H9 (cell line): Measurements from ENCODE around the gene CD248. TPM values are rescaled to one million over a fixed set of nuclear protein-coding genes. Genes with fewer than 3 reads are reported as not detected.

Experiments
- DNase-seq: peaks from one replicate; pipeline ENCODE4 v3.0.0-alpha.2; 2017
- H2AFZ ChIP-seq: one replicate; pipeline ENCODE4 v1.6.1; 2013; ENCODE audit warnings: mild to moderate bottlenecking, low read length, control low read depth, moderate library complexity
- H2AK5ac ChIP-seq: 2 replicates; pipeline ENCODE4 v1.6.1; 2013; ENCODE audit warnings: low read length, control low read depth, mixed read lengths; ENCODE audit not compliant: insufficient read length
- H2BK120ac ChIP-seq: one replicate; pipeline ENCODE4 v1.6.1; 2013; ENCODE audit warnings: low read depth, mild to moderate bottlenecking, low read length, control low read depth, inconsistent platforms; ENCODE audit not compliant: poor library complexity, severe bottlenecking
- H2BK12ac ChIP-seq: 2 replicates; pipeline ENCODE4 v1.6.1; 2013; ENCODE audit warnings: low read length, control low read depth, mixed read lengths, low read depth; ENCODE audit not compliant: insufficient read length
- H2BK15ac ChIP-seq: 2 replicates; pipeline ENCODE4 v1.6.1; 2013; ENCODE audit warnings: low read depth, low read length, control low read depth
- H2BK20ac ChIP-seq: one replicate; pipeline ENCODE4 v1.6.1; 2013; ENCODE audit warnings: low read depth, mild to moderate bottlenecking, low read length, control low read depth, inconsistent platforms; ENCODE audit not compliant: poor library complexity, severe bottlenecking
- H2BK5ac ChIP-seq: 2 replicates; pipeline ENCODE4 v1.6.1; 2013; ENCODE audit warnings: low read length, control low read depth, mixed read lengths; ENCODE audit not compliant: insufficient read length
- H3K14ac ChIP-seq: 2 replicates; pipeline ENCODE4 v1.6.1; 2013; ENCODE audit warnings: low read length, control low read depth; ENCODE audit not compliant: insufficient read depth
- H3K18ac ChIP-seq: 2 replicates; pipeline ENCODE4 v1.6.1; 2013; ENCODE audit warnings: low read depth, mild to moderate bottlenecking, mixed read lengths, low read length, control low read depth; ENCODE audit not compliant: insufficient read length
- H3K23ac ChIP-seq: 2 replicates; pipeline ENCODE4 v1.6.1; 2013; ENCODE audit warnings: low read length, control low read depth, mixed read lengths, low read depth; ENCODE audit not compliant: insufficient read length
- H3K23me2 ChIP-seq: 2 replicates; pipeline ENCODE4 v1.6.1; 2013; ENCODE audit warnings: low read depth, mild to moderate bottlenecking, mixed read lengths, low read length, control low read depth; ENCODE audit not compliant: insufficient read length, poor library complexity, severe bottlenecking
- H3K27ac ChIP-seq: 2 replicates; pipeline ENCODE4 v1.5.1; 2013; ENCODE audit warnings: low read length, control low read depth, mixed read lengths, low read depth; ENCODE audit not compliant: insufficient read length
- H3K27me3 ChIP-seq: 2 replicates; pipeline ENCODE4 v1.6.1; 2013; ENCODE audit warnings: low read length, control low read depth, inconsistent platforms; ENCODE audit not compliant: insufficient read depth
- H3K4ac ChIP-seq: 2 replicates; pipeline ENCODE4 v1.6.1; 2013; ENCODE audit warnings: low read depth, mild to moderate bottlenecking, control low read depth, inconsistent platforms, low read length, moderate library complexity
- H3K4me1 ChIP-seq: 2 replicates; pipeline ENCODE4 v1.6.1; 2013; ENCODE audit warnings: low read length, control low read depth, inconsistent platforms; ENCODE audit not compliant: insufficient read depth
- H3K4me2 ChIP-seq: 2 replicates; pipeline ENCODE4 v1.6.1; 2013; ENCODE audit warnings: low read length, control low read depth, mixed read lengths; ENCODE audit not compliant: insufficient read length, insufficient read depth
- H3K56ac ChIP-seq: 2 replicates; pipeline ENCODE4 v1.6.1; 2013; ENCODE audit warnings: low read depth, mild to moderate bottlenecking, mixed read lengths, low read length, control low read depth; ENCODE audit not compliant: insufficient read length
- H3K79me1 ChIP-seq: 2 replicates; pipeline ENCODE4 v1.6.1; 2013; ENCODE audit warnings: low read depth, mild to moderate bottlenecking, moderate library complexity, low read length, control low read depth, inconsistent platforms; ENCODE audit not compliant: insufficient read depth, poor library complexity, severe bottlenecking
- H3K79me2 ChIP-seq: 2 replicates; pipeline ENCODE4 v1.6.1; 2013; ENCODE audit warnings: low read length, control low read depth, inconsistent platforms; ENCODE audit not compliant: insufficient read depth
- H3K9ac ChIP-seq: 2 replicates; pipeline ENCODE4 v1.6.1; 2013; ENCODE audit warnings: low read length, control low read depth, mixed read lengths; ENCODE audit not compliant: insufficient read length; ENCODE audit errors: extremely low read depth
- H3K9me3 ChIP-seq: one replicate; pipeline ENCODE4 v1.6.1; 2013; ENCODE audit warnings: low read depth, low read length, inconsistent platforms; ENCODE audit not compliant: control insufficient read depth
- H3T11ph ChIP-seq: one replicate; pipeline ENCODE4 v1.6.1; 2013; ENCODE audit warnings: mild to moderate bottlenecking, low read length, control low read depth, inconsistent platforms
- H4K20me1 ChIP-seq: one replicate; pipeline ENCODE4 v1.6.1; 2013; ENCODE audit not compliant: control insufficient read depth, insufficient read length, insufficient read depth
- H4K5ac ChIP-seq: 2 replicates; pipeline ENCODE4 v1.6.1; 2013; ENCODE audit warnings: low read depth, mild to moderate bottlenecking, mixed read lengths, low read length, control low read depth; ENCODE audit not compliant: insufficient read length
- H4K8ac ChIP-seq: replicated peaks from 2 replicates; pipeline ENCODE4 v1.6.1; 2013; ENCODE audit warnings: low read length, control low read depth, mixed read lengths, low read depth; ENCODE audit not compliant: insufficient read length
- H4K91ac ChIP-seq: 2 replicates; pipeline ENCODE4 v1.6.1; 2013; ENCODE audit warnings: low read depth, mild to moderate bottlenecking, moderate library complexity, mixed read lengths, low read length, control low read depth; ENCODE audit not compliant: insufficient read length
- H3K27ac Mint-ChIP-seq, 3 experiments: 2 replicates in 2 of 3; 3 replicates in 1 of 3; pipeline ENCODE4 v1.8.0; 2020 to 2021; ENCODE audit warnings: mixed read lengths in 3 of 3, mild to moderate bottlenecking in 1 of 3, moderate library complexity in 1 of 3
- H3K27me3 Mint-ChIP-seq: 2 replicates; pipeline ENCODE4 v1.8.0; 2021; ENCODE audit warnings: low read depth, mild to moderate bottlenecking, moderate library complexity, mixed read lengths
- H3K36me3 Mint-ChIP-seq, 3 experiments: 2 replicates in 2 of 3; 3 replicates in 1 of 3; pipeline ENCODE4 v1.8.0; 2020 to 2021; ENCODE audit warnings: low read depth in 3 of 3, mixed read lengths in 3 of 3; ENCODE audit not compliant: insufficient read depth in 1 of 3
- H3K4me1 Mint-ChIP-seq, 2 experiments: 2 replicates each; pipeline ENCODE4 v1.8.0; 2020; ENCODE audit warnings: mixed read lengths in 2 of 2
- H3K4me3 Mint-ChIP-seq, 2 experiments: 2 replicates in 1 of 2; 3 replicates in 1 of 2; pipeline ENCODE4 v1.8.0; 2020 to 2021; ENCODE audit warnings: mild to moderate bottlenecking in 2 of 2, mixed read lengths in 2 of 2, moderate library complexity in 1 of 2
- H3K9me3 Mint-ChIP-seq, 2 experiments: 2 replicates in 1 of 2; 3 replicates in 1 of 2; pipeline ENCODE4 v1.8.0; 2020; ENCODE audit warnings: mild to moderate bottlenecking in 2 of 2, mixed read lengths in 2 of 2, moderate library complexity in 1 of 2
- WGBS: extraction: QIAGEN DNeasy Blood & Tissue Kit; methylation state at CpG from one replicate; pipeline ENCODE4 v1.1.7; 2013; ENCODE audit warnings: missing lambda C conversion rate, low lambda C conversion rate, mixed read lengths; ENCODE audit not compliant: insufficient read length; ENCODE audit errors: extremely low coverage; 5-methylcytosine and 5-hydroxymethylcytosine counted together
- total RNA-seq: library from RNA; stranded (reverse); gene quantifications from 2 replicates; pipeline ENCODE4 v1.2.1, GENCODE V29; 2021
- TF ChIP-seq, protein P1 (sequence below): fragments of 200-600 bp; sonication (generic); conservative IDR thresholded peaks from 3 replicates; pipeline ENCODE4 v1.8.0; 2021; ENCODE audit warnings: antibody characterized with exemption, mild to moderate bottlenecking

Gene CD248
- total RNA-seq, 1 experiment from 2014 or later, result 1.5 TPM

DNA sequence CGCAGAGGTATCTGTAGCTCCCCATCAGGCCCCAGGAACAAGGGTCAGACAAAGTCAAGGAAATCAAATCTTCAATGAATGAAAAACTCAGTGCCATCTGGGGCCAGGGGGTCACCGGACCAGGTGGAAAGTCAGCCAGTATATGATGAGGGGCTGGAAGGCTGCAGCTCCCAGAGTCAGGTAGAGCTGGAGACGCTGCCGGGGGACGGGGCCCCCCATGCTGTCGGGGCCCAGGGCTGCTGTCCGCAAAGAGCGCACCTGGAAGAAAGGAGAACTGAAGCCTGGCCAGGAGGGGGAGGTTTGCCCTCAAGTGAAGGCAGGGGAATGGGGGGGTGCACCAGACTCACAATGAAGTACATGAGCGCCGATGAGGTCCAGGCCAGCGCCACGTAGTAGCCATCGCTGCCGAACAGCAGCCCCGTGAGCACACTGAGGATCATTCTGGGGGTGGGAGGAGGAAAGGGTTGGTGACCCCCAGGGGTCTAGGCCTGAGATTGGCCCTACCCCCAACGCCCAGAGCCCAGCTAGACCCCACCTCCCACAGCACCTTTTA, 32.2 kb downstream of the CD248 start:
- Histone ChIP-seq H2BK120ac (no peak overlapping the region), H3T11ph (no peak overlapping the region), H2BK15ac (no peak overlapping the region), H3K4ac (no peak overlapping the region), H2BK12ac (no peak overlapping the region), H3K23me2 (peaks cover 5% of the 10 kb centered on the region), H2BK5ac (no peak overlapping the region), H4K91ac (no peak overlapping the region), H4K5ac (no peak overlapping the region), H2AK5ac (no peak overlapping the region), H3K14ac (no peak overlapping the region), H3K56ac (no peak overlapping the region), H2AFZ (no peak overlapping the region), H3K18ac (no peak overlapping the region), H4K8ac (no peak overlapping the region), H3K27ac (no peak overlapping the region), H3K27me3 (no peaks in the 10 kb centered on the region), H3K79me1 (no peaks in the 10 kb centered on the region), H3K79me2 (peaks cover 1% of the 10 kb centered on the region; the same call in 1 of the 2 replicates), H2BK20ac (no peak overlapping the region), H3K23ac (no peak overlapping the region), H3K9ac (no peak overlapping the region), H3K9me3 (no peaks in the 10 kb centered on the region), H3K4me2 (no peak overlapping the region), H4K20me1 (no peaks in the 10 kb centered on the region), H3K4me1 (0 out of 2 replicates have a peak, but pooled peaks cover 2% of the 10 kb centered on the region)
- H3K27ac Mint-ChIP-seq, result peak overlapping the region in 1 of 3 experiments; percentile 82; a peak in 1 of 7 replicates
- H3K9me3 Mint-ChIP-seq, result no peaks in the 10 kb centered on the region; a peak in 1 of 5 replicates
- TF ChIP-seq, protein P1, sequence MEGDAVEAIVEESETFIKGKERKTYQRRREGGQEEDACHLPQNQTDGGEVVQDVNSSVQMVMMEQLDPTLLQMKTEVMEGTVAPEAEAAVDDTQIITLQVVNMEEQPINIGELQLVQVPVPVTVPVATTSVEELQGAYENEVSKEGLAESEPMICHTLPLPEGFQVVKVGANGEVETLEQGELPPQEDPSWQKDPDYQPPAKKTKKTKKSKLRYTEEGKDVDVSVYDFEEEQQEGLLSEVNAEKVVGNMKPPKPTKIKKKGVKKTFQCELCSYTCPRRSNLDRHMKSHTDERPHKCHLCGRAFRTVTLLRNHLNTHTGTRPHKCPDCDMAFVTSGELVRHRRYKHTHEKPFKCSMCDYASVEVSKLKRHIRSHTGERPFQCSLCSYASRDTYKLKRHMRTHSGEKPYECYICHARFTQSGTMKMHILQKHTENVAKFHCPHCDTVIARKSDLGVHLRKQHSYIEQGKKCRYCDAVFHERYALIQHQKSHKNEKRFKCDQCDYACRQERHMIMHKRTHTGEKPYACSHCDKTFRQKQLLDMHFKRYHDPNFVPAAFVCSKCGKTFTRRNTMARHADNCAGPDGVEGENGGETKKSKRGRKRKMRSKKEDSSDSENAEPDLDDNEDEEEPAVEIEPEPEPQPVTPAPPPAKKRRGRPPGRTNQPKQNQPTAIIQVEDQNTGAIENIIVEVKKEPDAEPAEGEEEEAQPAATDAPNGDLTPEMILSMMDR, result no peak
- DNase-seq, result no peak
- WGBS, result no CpG with 5 or more reads among the region's 16 CpGs
- peaks cover 15% of the 10 kb centered on the region for H3K27me3 Mint-ChIP-seq
- H3K4me1 Mint-ChIP-seq, result peaks cover 21 to 27% of the 10 kb centered on the region in 2 experiments
- peaks cover 0 to 10% (median 9%) of the 10 kb centered on the region in 3 experiments; a peak in 5 of 7 replicates for H3K36me3 Mint-ChIP-seq
- H3K4me3 Mint-ChIP-seq, result no peak overlapping the region
